Muscle of back (tissue), 11 donors: ENCODE results near the gene MRPL14. TPM values are rescaled to one million over a fixed set of nuclear protein-coding genes. Genes with fewer than 3 reads are reported as not detected.
A peak's percentile ranks its signal among the peaks of the same experiment; 100 is the strongest.
"Not testable (repeated sequence)": the region's sequence is repeated elsewhere in the genome, so short reads cannot be mapped to it uniquely, and the experiment has no call there.

Experiments
- DNase-seq, 3 donors: peaks; one replicate each; pipeline versions ENCODE4 v3.0.0 to v3.0.0-alpha.2; 2013
- polyA plus RNA-seq, 10 donors: library from polyadenylated mRNA; unstranded; fragments of 120-200 nt; gene quantifications; one replicate each; pipeline ENCODE4 v1.2.1, GENCODE V29; 2013; ENCODE audit not compliant: insufficient read length in 10 of 10

MRPL14 gene
- polyA plus RNA-seq, 10 donors = 27.1 to 44.5 (median 35.2) TPM

DNA sequence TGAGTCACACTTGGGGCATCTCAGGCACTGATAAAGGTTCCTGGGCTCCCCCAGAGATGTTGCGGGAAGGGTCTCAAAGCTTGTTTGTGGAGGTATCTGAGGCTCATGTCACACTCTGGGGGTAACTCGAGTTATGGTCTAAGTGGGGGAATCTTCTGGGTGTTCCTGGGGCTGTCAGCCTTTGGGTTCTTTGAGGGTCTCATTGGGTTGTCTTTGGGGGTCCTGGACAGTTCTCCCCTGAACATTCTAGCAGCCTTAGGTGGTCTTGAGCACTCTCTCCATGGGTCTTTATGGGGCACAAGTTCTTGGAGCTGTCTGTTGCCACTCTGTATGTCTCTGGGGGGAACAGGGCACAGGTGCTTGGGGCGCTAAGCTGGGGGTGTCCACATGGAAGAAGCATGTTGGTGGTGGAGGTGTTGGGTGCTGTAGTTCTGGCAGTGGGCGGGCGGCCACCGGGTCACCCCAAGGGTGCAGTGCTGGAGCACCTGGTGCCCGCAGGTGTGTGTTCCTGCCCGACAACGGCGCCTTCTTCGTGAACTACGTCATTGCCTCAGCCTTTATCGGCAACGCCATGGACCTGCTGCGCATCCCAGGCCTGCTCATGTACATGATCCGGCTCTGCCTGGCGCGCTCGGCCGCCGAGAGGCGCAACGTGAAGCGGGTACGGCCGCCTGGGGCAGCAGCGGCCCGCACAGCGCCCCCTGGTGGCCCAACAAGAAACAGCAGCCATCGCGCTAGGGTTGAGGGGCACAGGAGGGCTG is 24.3 kb upstream of the MRPL14 start:
- peak; percentile 30 to 77 (median 58) for DNase-seq

- DNase-seq = no peak
Measured at GRCh38 chr6:44150317-44150917, 23.2 kb upstream of the MRPL14 start.

- no peak for DNase-seq
Measured at GRCh38 chr6:44149369-44150012, 22.2 kb upstream of the MRPL14 start.

DNA sequence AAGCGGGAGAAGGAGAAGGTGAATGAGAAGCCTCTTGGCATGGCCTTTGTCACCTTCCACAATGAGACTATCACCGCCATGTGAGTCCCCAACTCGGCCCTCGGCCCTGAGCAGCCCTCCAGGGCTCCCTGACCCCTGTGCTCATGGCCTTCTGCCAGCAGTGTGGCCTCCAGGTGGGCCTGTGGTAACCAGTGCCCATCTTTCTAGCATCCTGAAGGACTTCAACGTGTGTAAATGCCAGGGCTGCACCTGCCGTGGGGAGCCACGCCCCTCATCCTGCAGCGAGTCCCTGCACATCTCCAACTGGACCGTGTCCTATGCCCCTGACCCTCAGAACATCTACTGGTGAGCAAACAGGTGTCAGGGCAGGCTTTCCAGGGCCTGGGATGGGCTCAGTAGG is 21.1 kb upstream of the MRPL14 start:
- no peak for DNase-seq

DNA sequence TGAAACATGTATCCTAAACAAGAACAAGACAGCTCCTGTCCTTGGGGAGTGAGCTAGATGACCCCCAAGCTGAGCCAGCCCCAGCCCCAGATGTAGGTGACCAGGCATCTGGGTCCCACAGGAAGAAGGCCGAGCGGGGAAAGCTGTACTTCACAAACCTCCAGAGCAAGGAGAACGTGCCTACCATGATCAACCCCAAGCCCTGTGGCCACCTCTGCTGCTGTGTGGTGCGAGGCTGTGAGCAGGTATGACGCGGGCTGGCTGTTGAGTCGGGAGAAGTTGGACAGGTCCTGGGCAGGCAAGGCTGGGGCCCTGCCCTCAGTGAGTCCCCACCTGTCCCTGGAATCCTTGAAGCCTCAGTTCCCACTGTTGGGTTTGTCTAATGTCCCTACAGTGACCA is 20.0 kb upstream of the MRPL14 start:
- DNase-seq = no peak

DNA sequence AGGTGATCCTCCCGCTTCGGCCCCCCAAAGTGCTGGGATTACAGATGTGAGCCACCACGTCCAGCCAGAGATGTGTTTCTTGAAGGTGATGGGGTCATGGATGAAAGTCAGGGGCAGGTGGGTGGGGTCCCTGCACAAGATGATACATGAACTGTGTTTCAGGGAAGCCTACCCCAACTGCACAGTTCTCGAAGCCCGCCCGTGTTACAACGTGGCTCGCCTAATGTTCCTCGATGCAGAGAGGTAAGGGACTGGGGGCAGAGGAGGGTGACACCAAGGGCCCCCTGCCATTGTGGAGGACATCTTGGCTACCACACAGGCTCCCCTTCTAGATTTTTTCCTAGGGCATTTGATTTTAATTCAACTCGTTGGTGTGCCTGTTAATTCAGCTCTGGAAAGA is 19.4 kb upstream of the MRPL14 start:
- DNase-seq = no peak

DNA sequence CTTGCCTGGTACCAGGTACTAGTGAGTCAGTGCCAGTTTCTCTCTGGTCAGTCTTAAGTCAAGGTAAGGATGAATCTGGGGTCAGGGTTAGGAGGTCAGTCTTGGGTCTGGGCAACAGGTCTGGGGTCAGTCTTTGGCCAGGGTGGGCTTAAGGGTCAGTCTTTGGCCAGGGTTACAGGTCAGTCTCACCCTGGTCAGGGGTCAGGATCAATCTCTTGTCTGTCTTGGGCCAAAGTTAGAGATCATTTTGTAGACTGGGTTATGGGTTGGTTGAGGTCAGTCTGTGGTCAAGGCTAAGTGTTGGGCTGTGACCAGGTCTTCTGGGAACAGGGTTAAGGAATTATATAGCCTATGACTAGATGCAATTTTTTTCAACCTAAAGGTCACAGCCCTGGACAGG is 18.6 kb upstream of the MRPL14 start:
- DNase-seq = no peak

DNA sequence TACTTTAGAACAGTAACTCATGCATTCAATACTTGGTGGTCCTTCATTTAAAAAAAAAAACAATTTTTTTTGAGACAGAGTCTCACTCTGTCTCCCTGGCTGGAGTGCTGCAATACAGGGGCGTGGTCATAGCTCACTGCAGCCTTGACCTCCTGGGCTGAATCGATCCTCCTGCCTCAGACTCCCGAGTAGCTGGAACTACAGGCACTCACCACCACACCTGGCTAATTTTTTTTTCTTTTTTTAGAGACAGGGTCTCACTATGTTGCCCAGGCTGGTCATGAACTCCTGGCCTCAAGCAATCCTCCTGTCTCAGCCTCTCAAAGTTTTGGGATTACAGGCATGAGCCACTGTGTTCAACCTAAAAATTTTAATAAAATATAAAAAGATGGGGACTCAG is 17.3 kb upstream of the MRPL14 start:
- not testable (repeated sequence) for DNase-seq

DNA sequence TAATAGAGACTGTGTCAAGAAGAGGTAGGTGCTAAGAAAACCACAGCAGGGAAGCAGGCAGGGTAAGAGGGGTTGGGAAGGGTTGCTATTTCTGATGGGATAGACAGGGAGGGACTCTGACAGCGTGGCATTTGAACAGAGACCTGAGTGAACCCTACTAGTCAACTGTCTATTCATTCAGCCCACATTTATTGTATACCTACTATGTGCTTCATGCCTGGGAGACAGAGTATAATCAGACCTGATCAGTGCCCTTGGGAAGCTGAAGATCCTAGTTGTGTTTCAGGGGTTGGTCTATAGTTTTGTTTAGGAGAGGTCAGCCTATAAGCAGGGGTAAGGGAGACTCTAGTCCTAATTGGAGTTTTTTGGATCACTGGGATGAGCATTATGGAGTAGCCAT is 16.5 kb upstream of the MRPL14 start:
- no peak for DNase-seq

DNA sequence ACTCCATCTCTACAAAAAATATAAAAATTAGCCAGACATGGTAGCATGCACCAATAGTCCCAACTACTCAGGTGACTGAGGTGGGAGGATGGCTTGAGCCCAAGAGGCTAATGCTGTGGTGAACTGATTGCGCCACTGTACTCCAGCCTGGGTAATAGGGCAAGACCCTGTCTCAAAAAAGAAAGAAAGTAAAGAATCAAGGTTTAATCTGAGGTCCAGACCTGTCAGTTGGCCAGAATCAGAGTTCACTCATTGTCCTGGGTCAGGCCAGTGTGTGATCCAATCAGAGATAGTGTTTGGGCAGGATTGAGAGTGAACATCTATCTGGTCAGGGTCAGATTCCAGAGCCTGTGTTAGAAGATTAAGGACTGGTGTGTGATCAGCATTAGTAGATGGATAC is 15.6 kb upstream of the MRPL14 start:
- DNase-seq = no peak

- no peak for DNase-seq
Measured at GRCh38 chr6:44139351-44139743, 12.1 kb upstream of the MRPL14 start.

- DNase-seq = no peak
Measured at GRCh38 chr6:44138717-44139350, 11.6 kb upstream of the MRPL14 start.

GRCh38 chr6:44135875-44136274 is 8.6 kb upstream of the MRPL14 start:
- DNase-seq = no peak

DNA sequence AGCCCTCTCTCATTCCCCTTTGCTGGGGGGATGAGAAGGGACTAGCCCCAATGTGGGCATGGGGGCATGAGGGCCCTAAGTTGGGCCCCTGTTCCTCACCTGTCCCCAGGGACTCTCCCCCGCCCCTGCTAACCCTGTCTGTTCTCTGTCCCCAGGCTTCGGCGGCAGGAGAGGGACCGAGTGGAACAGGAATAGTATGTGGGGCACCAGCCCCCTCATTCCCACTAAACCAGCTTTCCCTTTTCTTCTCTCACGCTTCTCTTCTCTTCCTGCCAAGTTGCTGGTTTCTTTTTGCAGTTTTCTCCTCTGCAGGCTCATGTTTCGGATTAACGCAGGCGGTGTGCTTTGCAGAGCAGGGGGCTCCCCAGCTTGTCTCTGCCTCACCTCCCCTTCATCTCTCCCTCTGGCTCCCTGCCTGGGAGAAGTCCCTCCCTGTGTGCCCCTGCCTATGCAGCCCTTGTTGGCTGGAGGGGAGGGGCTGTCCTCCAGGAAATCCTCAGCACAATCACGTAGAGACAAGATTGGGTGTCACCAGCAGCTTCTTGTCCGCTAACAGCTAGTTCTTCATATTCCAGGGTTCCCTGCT is 8.0 kb upstream of the MRPL14 start:
- DNase-seq = no peak

DNA sequence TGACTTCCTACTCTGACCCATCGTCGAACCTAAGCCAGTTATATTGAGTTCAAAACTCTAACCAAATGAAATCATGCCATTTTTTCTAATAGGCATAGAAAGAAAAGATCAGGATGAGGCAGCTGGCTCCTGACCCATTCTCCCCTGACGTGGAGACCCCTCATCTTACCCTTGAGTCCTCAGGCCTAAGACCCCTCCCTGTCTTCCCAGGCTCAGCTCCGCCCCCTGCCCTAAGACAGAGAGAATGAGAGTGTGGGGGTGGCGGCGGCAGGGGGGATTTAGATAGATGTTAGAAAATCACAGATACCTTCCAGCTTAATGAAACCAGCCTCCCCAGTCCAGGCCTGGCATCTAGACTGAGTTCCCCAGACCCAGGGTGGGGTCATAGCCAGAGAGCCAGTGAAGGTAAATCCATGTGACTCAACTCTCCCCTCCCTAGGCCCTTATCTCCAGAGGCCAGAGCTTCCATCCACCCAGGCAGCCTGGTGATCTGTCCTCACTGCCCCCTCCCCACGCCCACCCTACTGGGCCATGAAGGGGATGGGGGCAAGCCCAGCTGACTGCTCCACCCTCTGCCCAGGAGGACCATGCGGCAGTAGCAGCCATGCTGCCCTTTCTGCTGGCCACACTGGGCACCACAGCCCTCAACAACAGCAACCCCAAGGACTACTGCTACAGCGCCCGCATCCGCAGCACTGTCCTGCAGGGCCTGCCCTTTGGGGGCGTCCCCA is 6.9 kb upstream of the MRPL14 start:
- DNase-seq = no peak

DNA sequence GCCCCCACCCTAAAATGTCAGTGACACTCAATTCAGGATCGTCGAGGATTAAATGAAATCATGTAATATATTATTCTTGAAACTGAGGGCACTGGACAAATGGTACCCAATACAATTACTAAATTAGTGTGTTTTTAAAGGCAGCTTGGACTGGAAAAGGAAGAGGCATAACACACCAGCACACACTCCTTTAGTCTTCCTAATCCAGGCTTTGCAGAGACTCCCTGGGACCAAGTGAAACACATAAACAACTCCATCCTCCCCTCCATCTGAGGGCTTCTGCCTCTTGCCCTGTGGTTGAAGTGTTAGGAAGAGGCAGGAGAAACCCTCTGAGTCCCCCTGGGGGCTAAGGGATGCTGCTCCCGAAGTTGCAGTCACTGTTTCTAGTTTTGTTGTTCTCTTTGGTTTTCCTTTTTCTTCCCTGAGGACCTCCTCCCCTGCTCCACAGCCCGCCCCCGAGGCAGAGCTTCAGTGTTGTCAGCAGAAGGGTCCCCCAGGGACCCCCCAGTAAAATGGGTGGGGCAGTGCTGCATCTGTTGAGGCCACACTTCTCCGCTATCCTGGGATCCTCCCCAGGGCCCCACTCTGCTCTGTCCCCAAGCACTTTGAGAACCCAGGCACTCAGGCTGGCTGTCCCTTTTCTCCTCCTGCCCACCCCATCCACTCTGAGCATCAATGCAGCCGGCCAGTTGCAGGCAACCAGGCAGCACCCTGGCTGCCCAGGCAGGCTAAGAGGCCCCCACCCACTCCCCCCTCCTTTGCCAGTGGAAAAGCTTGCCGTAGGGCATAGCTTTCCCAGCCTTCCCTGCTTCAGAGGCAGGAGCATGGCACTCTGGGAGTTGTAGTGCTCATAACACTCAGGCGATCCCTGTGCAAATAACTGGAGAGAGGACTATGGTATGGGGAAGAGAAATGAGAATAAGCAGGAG is 6.0 kb upstream of the MRPL14 start:
- DNase-seq = peak in 1 of 3 donors; percentile 63

DNA sequence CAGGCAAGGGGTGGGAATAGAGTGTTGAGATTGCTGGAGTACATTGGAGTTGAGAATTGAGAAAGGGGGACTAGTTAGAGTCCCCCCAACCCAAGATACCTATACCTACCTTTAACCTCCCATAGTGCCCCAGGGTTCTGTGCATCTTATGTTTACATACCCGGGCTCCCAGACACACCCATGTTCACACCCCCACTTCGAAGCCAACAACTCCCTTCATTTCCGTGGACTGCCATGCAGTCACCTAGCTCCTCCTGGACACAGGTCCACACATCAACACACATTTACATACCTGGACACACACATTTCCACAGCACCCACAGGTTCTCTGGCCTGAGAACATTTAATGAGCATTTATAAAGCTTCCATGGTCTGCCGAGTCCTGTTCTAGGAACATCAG is 5.2 kb upstream of the MRPL14 start:
- DNase-seq = no peak

DNA sequence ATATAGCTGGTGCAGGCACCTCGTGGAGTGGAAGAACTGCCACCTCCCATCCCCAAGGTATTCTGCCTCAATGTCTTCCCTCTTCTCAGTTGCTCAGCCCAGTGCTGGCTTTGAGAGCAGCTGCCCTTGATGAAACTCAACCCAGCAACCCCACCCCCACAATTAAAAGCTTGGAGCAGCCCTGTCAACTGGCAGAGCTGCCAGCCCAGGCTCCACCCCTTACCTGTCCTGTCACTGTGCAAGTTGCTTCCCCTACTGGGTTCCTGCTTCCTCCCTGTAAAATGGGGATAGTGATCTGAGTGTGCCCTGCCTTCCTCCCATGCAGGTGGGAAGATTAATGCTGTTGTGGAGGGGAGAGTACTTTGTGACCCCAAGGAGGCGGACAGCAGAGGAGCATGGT is 4.6 kb upstream of the MRPL14 start:
- no peak for DNase-seq

DNA sequence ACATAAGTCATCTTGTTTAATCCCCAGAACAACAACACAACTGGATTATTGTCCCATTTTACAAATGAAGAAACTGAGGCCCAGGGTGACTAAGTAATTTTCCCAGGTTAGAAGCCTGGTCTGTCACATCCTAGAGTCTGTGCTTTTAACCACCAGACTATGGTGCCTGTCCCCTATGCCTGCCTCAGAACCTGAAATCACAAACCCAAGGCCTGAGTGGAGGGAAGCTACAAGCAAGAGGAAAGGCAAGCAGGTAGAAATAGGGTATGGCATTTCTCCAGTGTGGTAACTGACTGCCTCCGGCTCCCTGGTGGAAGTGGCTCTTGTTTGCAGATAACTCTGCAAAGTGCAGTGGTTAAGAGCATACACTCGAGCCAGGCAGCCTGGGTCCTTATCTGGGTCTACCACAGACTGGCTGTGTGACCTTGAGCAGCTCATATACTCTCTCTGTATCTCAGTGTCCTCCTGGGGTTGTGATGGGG is 2.6 kb upstream of the MRPL14 start:
- DNase-seq = no peak
